ENCODE data around the gene PRAC1.

The PRAC1 gene

DNA sequence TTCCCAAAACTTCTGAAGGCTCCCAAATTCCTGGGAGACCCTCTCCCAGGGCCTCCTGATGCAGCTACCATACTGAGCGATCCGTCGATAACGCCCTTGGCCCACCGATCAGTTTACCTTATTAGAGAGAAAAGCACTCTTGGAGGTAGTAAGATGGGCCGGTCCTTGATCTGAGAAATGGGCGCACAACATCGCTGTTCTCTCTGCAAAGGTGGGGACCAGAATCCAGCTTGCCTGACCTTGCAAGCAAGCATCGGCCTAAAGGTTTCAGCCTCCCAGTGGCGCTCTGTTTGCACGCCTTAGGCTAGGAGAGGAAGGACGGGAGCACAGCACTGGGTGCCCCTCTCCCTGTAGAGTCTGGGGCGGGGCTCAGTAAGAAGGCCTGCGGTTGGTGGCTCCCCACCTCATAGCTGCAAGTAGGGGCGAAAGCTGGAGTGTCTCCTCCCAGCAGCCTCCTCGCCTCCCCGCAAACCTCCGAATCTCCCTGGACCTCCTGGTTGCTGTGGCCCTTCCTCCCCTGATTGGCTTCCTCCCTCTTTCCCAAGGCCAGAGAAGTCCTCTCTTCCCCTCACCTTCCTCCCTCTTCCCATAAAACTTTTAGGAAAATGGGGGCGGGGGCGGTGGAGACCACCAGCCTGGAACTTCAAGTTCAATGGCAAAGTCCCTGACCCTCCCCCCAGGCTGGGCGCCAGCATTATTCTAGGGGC, at the start of gene PRAC1:
PRAC1 (minus strand) TSS at position 318 of the 707 bp plus-strand sequence; CDS start at position 192, 126 bp downstream.
- DNase-seq = no peak

GRCh38 chr17:48770954-48771353, 48.6 kb upstream of the PRAC1 start:
- DNase-seq = no peak

DNA sequence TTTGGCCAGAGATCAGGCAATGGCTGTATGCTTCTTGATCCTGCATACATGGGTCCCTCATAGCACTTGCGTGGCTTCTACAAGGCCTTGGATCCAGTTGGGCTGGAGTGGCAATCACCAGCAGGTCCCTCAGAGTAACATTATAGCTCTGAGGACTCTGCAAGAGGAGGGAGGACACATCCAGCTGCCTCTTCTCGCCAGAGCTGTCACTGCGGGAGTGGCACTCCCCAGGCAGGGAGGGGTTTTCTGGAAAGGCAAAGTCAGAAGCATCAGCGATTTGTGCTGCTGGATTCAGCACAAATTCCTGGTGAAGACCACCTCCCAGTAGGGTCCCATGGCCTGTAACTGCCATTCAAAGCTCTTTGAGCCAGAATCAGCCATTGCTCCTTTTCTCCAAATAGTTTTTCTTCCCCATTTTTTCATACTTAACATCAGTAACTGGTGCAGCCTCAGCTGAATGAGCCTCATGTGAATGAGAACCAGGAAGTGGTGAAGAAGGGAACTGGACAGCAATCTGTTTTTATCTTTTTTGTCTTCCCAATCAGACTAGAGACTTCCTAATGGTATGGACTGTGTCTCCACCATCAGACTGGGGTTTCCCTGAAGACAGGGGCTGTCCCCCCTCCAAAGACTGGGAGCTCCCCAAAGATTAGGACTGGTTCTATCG, 46.8 kb upstream of the PRAC1 start:
- no peak for DNase-seq

- no peak for DNase-seq
Observed at GRCh38 chr17:48767263-48767774, 45.0 kb upstream of the PRAC1 start.

GRCh38 chr17:48761114-48761513, 38.8 kb upstream of the PRAC1 start:
- DNase-seq = no peak

- DNase-seq = no peak
Observed at GRCh38 chr17:48760411-48760810, 38.1 kb upstream of the PRAC1 start.

- DNase-seq = no peak
Observed at GRCh38 chr17:48759288-48759687, 37.0 kb upstream of the PRAC1 start.

DNA sequence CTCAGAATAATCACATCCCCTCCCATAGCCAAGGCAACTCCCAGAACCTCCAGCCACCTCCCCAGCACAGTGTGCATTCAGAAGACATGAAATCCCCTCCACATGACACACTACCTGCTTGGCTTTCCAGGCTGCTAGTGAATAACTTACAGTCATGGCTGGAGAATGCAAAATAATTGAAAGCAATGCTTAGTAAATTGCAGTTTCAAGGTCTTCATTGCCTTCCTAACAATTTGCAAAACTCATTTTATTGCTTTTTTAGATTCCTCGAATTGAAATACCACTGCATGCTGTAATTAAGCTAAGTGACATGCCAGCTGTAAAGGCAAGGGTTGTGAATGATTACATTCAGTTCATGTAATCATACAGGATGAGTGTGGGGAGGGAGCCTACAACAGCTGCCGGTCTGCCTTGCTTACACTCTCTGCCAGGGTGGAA, 35.2 kb upstream of the PRAC1 start:
- DNase-seq = no peak

- DNase-seq = no peak
Observed at GRCh38 chr17:48756830-48757251, 34.5 kb upstream of the PRAC1 start.

GRCh38 chr17:48755356-48755755, 33.0 kb upstream of the PRAC1 start:
- no peak for DNase-seq

GRCh38 chr17:48754500-48755261, 32.4 kb upstream of the PRAC1 start:
- no peak for DNase-seq

DNA sequence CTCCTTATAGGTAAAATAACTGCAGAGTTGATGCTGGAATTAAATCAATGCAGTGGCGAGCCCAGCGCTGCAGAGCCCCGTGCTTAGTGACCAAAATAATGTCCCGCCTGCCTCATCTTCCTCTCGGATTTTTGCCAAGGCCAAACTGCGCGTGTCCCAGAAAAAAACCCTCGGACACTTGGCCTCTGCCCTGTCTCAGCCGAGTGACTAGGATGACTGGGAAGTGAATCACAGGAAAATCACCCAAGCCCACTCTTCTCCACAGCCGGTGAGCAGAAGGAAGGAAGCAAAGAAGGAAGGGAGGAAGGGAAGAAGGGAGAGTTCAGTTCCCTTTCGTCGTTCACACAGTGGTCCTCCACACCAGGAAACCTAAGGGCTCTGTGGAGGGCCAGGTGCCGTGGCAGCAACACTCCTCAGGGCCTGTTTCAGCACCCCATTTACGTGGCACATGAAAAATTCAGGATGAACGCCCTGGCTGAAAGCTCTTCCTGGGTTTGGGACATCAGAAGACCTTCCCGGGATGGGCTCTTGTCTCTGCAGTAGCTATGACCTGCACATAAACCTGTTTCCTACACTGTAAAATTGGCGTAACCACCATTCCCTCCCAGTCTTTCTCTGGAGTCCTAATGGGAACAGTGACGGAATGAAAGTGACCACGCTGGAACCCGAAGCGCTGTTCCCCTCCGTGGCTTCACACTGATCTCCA, 31.6 kb upstream of the PRAC1 start:
- no peak for DNase-seq

GRCh38 chr17:48752399-48753288, 30.3 kb upstream of the PRAC1 start:
- DNase-seq = peak; percentile 73

DNA sequence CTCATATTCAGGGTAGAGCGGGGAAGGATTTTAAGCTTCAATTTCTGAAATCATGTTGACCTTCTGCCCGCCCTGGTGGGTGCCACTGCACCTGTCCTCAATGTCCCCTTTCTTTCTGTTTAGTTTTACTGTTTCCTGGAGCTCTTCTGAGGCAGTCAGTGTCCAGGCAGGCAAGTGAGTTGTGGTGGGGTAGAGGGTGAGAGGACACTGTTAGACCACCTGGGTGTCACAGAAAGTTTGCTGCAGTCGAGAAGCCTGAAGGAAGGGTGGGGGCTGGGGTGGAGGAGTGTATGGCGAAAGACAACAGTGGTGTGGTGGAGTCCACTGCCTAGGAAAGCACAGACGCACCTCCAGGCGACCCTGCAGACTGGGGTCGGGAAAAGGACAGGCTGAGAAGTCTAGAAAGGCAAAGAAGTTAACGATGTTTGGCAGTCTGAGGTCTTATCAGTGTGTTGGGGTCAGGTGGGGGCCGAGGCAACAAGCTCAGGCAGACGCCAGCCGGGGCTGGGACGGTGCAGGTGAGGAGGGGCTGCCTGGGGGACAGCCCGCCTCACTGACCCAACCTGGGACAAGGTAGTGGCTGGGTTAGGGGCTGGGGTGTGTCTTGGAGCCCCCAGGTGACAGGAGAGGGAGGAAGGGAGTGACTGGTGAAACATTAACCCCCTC, 29.5 kb upstream of the PRAC1 start:
- DNase-seq = no peak

GRCh38 chr17:48751172-48751571, 28.9 kb upstream of the PRAC1 start:
- no peak for DNase-seq

DNA sequence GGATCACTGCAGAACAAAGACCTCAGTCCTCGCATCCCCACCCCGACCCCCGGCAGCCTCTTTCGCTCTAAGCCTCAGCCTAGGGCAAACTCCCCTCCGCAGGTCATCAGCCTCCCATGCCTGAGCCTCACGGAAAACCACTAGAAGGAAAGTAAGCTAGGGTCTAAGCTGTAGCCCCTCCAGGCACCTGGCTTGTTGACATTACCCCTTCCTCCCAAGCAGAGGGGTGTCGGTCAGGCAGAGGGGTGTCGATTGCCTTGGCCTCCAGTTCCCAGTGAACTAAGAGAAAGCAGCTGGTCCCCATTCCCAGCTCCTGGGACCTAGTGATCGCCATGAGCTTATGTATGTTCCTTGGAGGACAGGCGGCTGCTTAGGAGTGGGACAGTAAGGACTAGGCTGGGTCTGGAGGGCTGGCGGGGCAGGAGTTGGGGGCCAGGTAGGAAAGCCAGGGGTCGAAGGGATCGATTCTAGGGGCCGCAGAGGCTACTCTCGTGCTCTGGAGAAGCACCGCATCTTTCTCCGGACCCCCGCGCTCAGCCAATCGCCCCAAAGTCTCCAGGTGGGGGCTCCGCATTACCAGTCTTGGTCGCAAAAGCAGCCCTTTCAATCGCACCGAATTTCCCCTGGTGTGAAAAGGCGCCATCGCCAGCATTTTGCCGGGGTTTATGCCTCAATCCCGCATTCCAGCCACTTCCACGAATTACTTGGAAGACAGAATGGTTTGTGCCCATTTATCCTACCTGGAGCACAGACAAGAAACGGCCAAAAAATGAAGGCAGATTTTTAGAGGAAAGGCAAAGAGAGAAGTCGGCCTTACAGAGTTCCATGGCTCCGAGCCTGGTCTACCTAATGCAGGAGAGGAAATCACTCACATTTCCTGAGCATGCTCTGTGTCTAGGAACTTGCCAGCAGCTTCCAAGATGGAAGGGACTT, 27.6 kb upstream of the PRAC1 start:
- no peak for DNase-seq

- DNase-seq = no peak
Observed at GRCh38 chr17:48748718-48749566, 26.6 kb upstream of the PRAC1 start.

DNA sequence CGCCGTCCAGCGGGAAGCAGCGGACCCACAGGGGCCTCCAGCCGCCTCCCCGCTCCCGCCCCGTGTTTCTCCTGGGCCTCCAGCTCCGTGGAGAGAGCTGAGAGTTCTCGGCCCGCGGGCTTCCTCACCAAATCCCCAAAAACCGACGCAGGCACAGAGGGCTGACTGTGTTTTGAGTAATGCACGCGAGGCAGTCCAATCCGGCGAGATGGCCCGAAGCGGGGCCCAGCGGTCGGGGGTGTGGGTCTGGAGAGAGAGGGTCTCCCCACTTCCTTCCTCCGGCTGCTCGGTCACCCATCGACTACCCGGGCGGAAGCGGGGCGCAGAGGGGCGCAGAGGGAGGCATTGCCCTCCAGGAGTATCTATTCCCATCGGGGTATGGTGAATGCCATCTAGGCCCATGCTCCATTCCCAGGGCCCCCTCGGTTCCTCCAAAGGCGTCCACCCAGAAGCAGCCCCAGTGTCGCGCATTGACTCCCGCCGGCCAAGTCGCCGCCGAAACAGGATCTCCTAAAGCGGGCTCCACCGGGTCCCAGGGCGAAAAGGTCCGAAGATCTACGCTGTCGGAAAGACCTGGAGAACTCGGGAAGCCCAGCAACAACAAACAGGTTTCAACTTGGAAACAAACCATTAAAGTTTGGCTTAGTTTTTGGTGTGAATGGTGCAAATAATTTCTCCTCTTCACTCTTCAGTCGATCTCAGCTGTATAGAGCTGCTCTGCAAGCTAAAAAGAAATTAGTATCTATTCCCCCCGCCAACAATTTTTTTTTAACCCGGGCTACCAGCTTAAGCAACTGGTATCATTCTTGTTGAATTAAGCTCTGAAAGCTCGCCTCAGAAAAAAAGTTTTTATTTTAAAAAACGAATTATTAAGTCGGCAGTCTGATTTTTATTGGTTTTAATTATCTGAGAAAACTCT, 25.4 kb upstream of the PRAC1 start:
- no peak for DNase-seq

All from femur (tissue), 1 donor.